ENCODE measurements around the gene PRICKLE2.

PRICKLE2 gene

GRCh38 chr3:64129106-64129505 is 96.2 kb downstream of the PRICKLE2 start:
- DNase-seq, result no peak

- no peak for DNase-seq
Observed at GRCh38 chr3:64125561-64125960, 99.7 kb downstream of the PRICKLE2 start.

- no peak for DNase-seq
Observed at GRCh38 chr3:64123931-64124330, 101.3 kb downstream of the PRICKLE2 start.

- DNase-seq, result no peak
Observed at GRCh38 chr3:64122476-64122875, 102.8 kb downstream of the PRICKLE2 start.

- no peak for DNase-seq
Observed at GRCh38 chr3:64121750-64122311, 103.4 kb downstream of the PRICKLE2 start.

- no peak for DNase-seq
Observed at GRCh38 chr3:64120876-64121275, 104.4 kb downstream of the PRICKLE2 start.

- no peak for DNase-seq
Observed at GRCh38 chr3:64117483-64117882, 107.8 kb downstream of the PRICKLE2 start.

GRCh38 chr3:64114651-64115050 is 110.6 kb downstream of the PRICKLE2 start:
- DNase-seq, result no peak

- DNase-seq, result no peak
Observed at GRCh38 chr3:64111872-64112271, 113.4 kb downstream of the PRICKLE2 start.

- DNase-seq, result no peak
Observed at GRCh38 chr3:64111083-64111482, 114.2 kb downstream of the PRICKLE2 start.

GRCh38 chr3:64110071-64110470 is 115.2 kb downstream of the PRICKLE2 start:
- DNase-seq, result no peak

GRCh38 chr3:64109438-64109837 is 115.8 kb downstream of the PRICKLE2 start:
- no peak for DNase-seq

- DNase-seq, result no peak
Observed at GRCh38 chr3:64108784-64109317, 116.4 kb downstream of the PRICKLE2 start.

- DNase-seq, result no peak
Observed at GRCh38 chr3:64108231-64108630, 117.0 kb downstream of the PRICKLE2 start.

GRCh38 chr3:64107190-64107589 is 118.1 kb downstream of the PRICKLE2 start:
- no peak for DNase-seq

- peak; percentile 30 for DNase-seq
Observed at GRCh38 chr3:64105816-64106215, 119.5 kb downstream of the PRICKLE2 start.

- DNase-seq, result peak; percentile 44
Observed at GRCh38 chr3:64104691-64105111, 120.6 kb downstream of the PRICKLE2 start.

- DNase-seq, result no peak
Observed at GRCh38 chr3:64104006-64104405, 121.3 kb downstream of the PRICKLE2 start.

- DNase-seq, result no peak
Observed at GRCh38 chr3:64103131-64103530, 122.1 kb downstream of the PRICKLE2 start.

- DNase-seq, result no peak
Observed at GRCh38 chr3:64102147-64102546, 123.1 kb downstream of the PRICKLE2 start.

GRCh38 chr3:64099316-64099715 is 126.0 kb downstream of the PRICKLE2 start:
- no peak for DNase-seq

- no peak for DNase-seq
Observed at GRCh38 chr3:64098670-64099069, 126.6 kb downstream of the PRICKLE2 start.

- DNase-seq, result no peak
Observed at GRCh38 chr3:64097920-64098319, 127.3 kb downstream of the PRICKLE2 start.

GRCh38 chr3:64095802-64096201 is 129.5 kb downstream of the PRICKLE2 start:
- DNase-seq, result no peak

- no peak for DNase-seq
Observed at GRCh38 chr3:64094713-64095079, 130.6 kb downstream of the PRICKLE2 start.

All from fibroblast of skin of right biceps (primary cell).